IMR-90 (cell line): Measurements from ENCODE around the gene OR10A3. TPM values are rescaled to one million over a fixed set of nuclear protein-coding genes. Genes with fewer than 3 reads are reported as not detected.

Source experiments
- ATAC-seq: fragments of 200-7000 bp; cut with Tn5 transposase; 2 replicates; pipeline ENCODE4 v1.9.1; 2020; ENCODE audit warnings: low read depth, mild to moderate bottlenecking, moderate library complexity
- BruUV-seq: library from RNA; stranded (reverse); fragments of 400-500 nt; replicated peaks from 2 replicates; lab custom pipeline; 2021; lab: Mats Ljungman, UMichigan
- CTCF ChIA-PET: fragments of 300-600 bp; formaldehyde crosslinking; extraction: SDS; loops from one replicate; lab custom pipeline; 2021; ENCODE audit warnings: antibody characterized with exemption; lab: Yijun Ruan, JAX
- POLR2A ChIA-PET: fragments of 300-600 bp; sonication (Branson Sonifier 250); formaldehyde crosslinking; loops from one replicate; lab custom pipeline; 2022; ENCODE audit warnings: antibody characterized with exemption; ENCODE audit not compliant: unreplicated experiment; lab: Charles Lee
- DNase-seq: peaks from one replicate; pipeline ENCODE4 v3.0.0; 2013
- H2AFZ ChIP-seq: replicated peaks from 2 replicates; pipeline ENCODE3; 2013; ENCODE audit warnings: low read length, mild to moderate bottlenecking; ENCODE audit not compliant: poor library complexity
- H2AK5ac ChIP-seq: 2 replicates; pipeline ENCODE4 v1.6.1; 2013; ENCODE audit warnings: low read depth, low read length, inconsistent platforms
- H2AK9ac ChIP-seq: replicated peaks from 2 replicates; pipeline ENCODE3; 2013; ENCODE audit warnings: mild to moderate bottlenecking, low read depth, low read length, moderate library complexity; ENCODE audit not compliant: poor library complexity
- H2BK120ac ChIP-seq: 2 replicates; pipeline ENCODE4 v1.6.1; 2013; ENCODE audit warnings: low read depth, low read length, inconsistent platforms
- H2BK15ac ChIP-seq: 3 replicates; pipeline ENCODE4 v1.6.1; 2013; ENCODE audit warnings: low read depth, low read length, inconsistent platforms
- H2BK20ac ChIP-seq: 2 replicates; pipeline ENCODE4 v1.6.1; 2013; ENCODE audit warnings: low read depth, mild to moderate bottlenecking, inconsistent platforms, low read length, moderate library complexity
- H2BK5ac ChIP-seq: 2 replicates; pipeline ENCODE4 v1.6.1; 2013; ENCODE audit warnings: mild to moderate bottlenecking, low read depth, low read length, inconsistent platforms; ENCODE audit not compliant: poor library complexity, severe bottlenecking
- H3K14ac ChIP-seq: replicated peaks from 2 replicates; pipeline ENCODE4 v1.6.1; 2013; ENCODE audit warnings: low read depth, low read length, inconsistent platforms
- H3K18ac ChIP-seq: 2 replicates; pipeline ENCODE4 v1.6.1; 2013; ENCODE audit warnings: low read depth, low read length, control low read depth
- H3K23ac ChIP-seq: 2 replicates; pipeline ENCODE4 v1.6.1; 2013; ENCODE audit warnings: low read depth, low read length, inconsistent platforms
- H3K27ac ChIP-seq: 2 replicates; pipeline ENCODE4 v1.5.1; 2013; ENCODE audit warnings: mild to moderate bottlenecking, control low read depth, low read length; ENCODE audit not compliant: insufficient read depth
- H3K27me3 ChIP-seq: 2 replicates; pipeline ENCODE4 v1.6.1; 2013; ENCODE audit warnings: low read length; ENCODE audit not compliant: control insufficient read depth, insufficient read depth
- H3K36me3 ChIP-seq: 2 replicates; pipeline ENCODE4 v1.6.1; 2013; ENCODE audit warnings: low read length, mixed read lengths; ENCODE audit not compliant: control insufficient read depth, insufficient read depth
- H3K4ac ChIP-seq: 2 replicates; pipeline ENCODE4 v1.6.1; 2013; ENCODE audit warnings: low read depth, low read length, inconsistent platforms
- H3K4me1 ChIP-seq: 2 replicates; pipeline ENCODE4 v1.6.1; 2013; ENCODE audit warnings: low read length, mixed read lengths; ENCODE audit not compliant: control insufficient read depth, insufficient read depth
- H3K4me2 ChIP-seq: 2 replicates; pipeline ENCODE4 v1.6.1; 2013; ENCODE audit warnings: low read depth, mild to moderate bottlenecking, control low read depth, low read length, moderate library complexity
- H3K4me3 ChIP-seq: 2 replicates; pipeline ENCODE4 v1.5.1; 2013; ENCODE audit warnings: low read depth, mild to moderate bottlenecking, control low read depth, low read length, moderate library complexity; ENCODE audit not compliant: insufficient read depth
- H3K56ac ChIP-seq: 2 replicates; pipeline ENCODE4 v1.6.1; 2013; ENCODE audit warnings: low read length, inconsistent platforms; ENCODE audit not compliant: insufficient read depth; ENCODE audit errors: extremely low read depth
- H3K79me1 ChIP-seq, 2 experiments: 2 replicates each; pipeline ENCODE4 v1.6.1; 2013; ENCODE audit warnings: low read length in 2 of 2, inconsistent platforms in 1 of 2, low read depth in 1 of 2
- H3K9ac ChIP-seq: 2 replicates; pipeline ENCODE4 v1.6.1; 2013; ENCODE audit warnings: low read depth, low read length, control low read depth
- H3K9me1 ChIP-seq: 2 replicates; pipeline ENCODE4 v1.6.1; 2013; ENCODE audit warnings: low read length, inconsistent platforms; ENCODE audit not compliant: insufficient read depth
- H3K9me3 ChIP-seq: 2 replicates; pipeline ENCODE4 v1.6.1; 2013; ENCODE audit warnings: low read length; ENCODE audit not compliant: control insufficient read depth, insufficient read depth
- H4K20me1 ChIP-seq: 2 replicates; pipeline ENCODE4 v1.6.1; 2013; ENCODE audit warnings: low read length, inconsistent platforms; ENCODE audit not compliant: insufficient read depth
- H4K5ac ChIP-seq: 2 replicates; pipeline ENCODE4 v1.6.1; 2013; ENCODE audit warnings: mild to moderate bottlenecking, low read depth, low read length, control low read depth
- H4K8ac ChIP-seq, 2 experiments: 2 replicates each; pipeline ENCODE4 v1.6.1; 2013; ENCODE audit warnings: low read depth in 2 of 2, low read length in 2 of 2, control low read depth in 1 of 2, inconsistent platforms in 1 of 2
- H4K91ac ChIP-seq: 2 replicates; pipeline ENCODE4 v1.6.1; 2013; ENCODE audit warnings: low read depth, low read length, inconsistent platforms; ENCODE audit not compliant: insufficient read depth
- BHLHE40 ChIP-seq: fragments of 150-350 bp; IDR thresholded peaks from 2 replicates; pipeline ENCODE4 v1.6.1; 2016; ENCODE audit warnings: mild to moderate bottlenecking, low read depth, low read length
- CEBPB ChIP-seq: IDR thresholded peaks from 2 replicates; pipeline ENCODE4 v1.6.1; 2012; ENCODE audit warnings: low read depth, low read length, improper control_type of control experiment
- CHD1 ChIP-seq: IDR thresholded peaks from 2 replicates; pipeline ENCODE4 v1.6.1; 2012; ENCODE audit warnings: low read depth, low read length, improper control_type of control experiment
- CTCF ChIP-seq: conservative IDR thresholded peaks from 2 replicates; pipeline ENCODE4 v1.5.1; 2012; ENCODE audit warnings: mild to moderate bottlenecking, low read depth, low read length, improper control_type of control experiment
- FOS ChIP-seq: fragments of 150-350 bp; IDR thresholded peaks from 2 replicates; pipeline ENCODE4 v1.6.1; 2016; ENCODE audit warnings: low read depth, low read length
- MAFK ChIP-seq: IDR thresholded peaks from 2 replicates; pipeline ENCODE4 v1.6.1; 2012; ENCODE audit warnings: low read depth, low read length, improper control_type of control experiment
- MAZ ChIP-seq: IDR thresholded peaks from 2 replicates; pipeline ENCODE4 v1.6.1; 2012; ENCODE audit warnings: low read depth, mild to moderate bottlenecking, low read length, improper control_type of control experiment, moderate library complexity, borderline replicate concordance
- MXI1 ChIP-seq: IDR thresholded peaks from 2 replicates; pipeline ENCODE4 v1.6.1; 2012; ENCODE audit warnings: low read depth, mild to moderate bottlenecking, low read length, moderate library complexity, borderline replicate concordance
- NFE2L2 ChIP-seq: fragments of 150-350 bp; IDR thresholded peaks from 2 replicates; pipeline ENCODE4 v1.6.1; 2016; ENCODE audit warnings: low read depth, mild to moderate bottlenecking, low read length
- POLR2A ChIP-seq: IDR thresholded peaks from 2 replicates; pipeline ENCODE4 v1.6.1; 2012; ENCODE audit warnings: mild to moderate bottlenecking, low read depth, low read length
- RAD21 ChIP-seq: IDR thresholded peaks from 2 replicates; pipeline ENCODE4 v1.6.1; 2012; ENCODE audit warnings: low read length, improper control_type of control experiment
- RCOR1 ChIP-seq: IDR thresholded peaks from 2 replicates; pipeline ENCODE4 v1.6.1; 2012; ENCODE audit warnings: mild to moderate bottlenecking, low read length, improper control_type of control experiment; ENCODE audit not compliant: insufficient replicate concordance
- RFX5 ChIP-seq: IDR thresholded peaks from 2 replicates; pipeline ENCODE4 v1.8.0; 2012; ENCODE audit warnings: low read depth, mild to moderate bottlenecking, low read length, moderate library complexity
- SMC3 ChIP-seq: fragments of 150-350 bp; IDR thresholded peaks from 2 replicates; pipeline ENCODE4 v1.6.1; 2016; ENCODE audit warnings: low read depth, mild to moderate bottlenecking, antibody characterized with exemption, low read length, moderate library complexity
- USF2 ChIP-seq: fragments of 150-350 bp; IDR thresholded peaks from 2 replicates; pipeline ENCODE4 v1.6.1; 2017; ENCODE audit warnings: mild to moderate bottlenecking, antibody characterized with exemption, low read length, low read depth
- whole genome bisulfite sequencing, 2 experiments: methylation state at CpG; one replicate each; pipeline versions ENCODE4 v1.1.5 to v1.1.7; 2013; ENCODE audit warnings: missing lambda C conversion rate in 2 of 2; ENCODE audit not compliant: insufficient read length in 1 of 2; ENCODE audit errors: extremely low coverage in 2 of 2; 5-methylcytosine and 5-hydroxymethylcytosine counted together
- dilution Hi-C: fragments of 300-500 bp; cut with HindIII; formaldehyde crosslinking; loops from one replicate; pipeline ENCODE4 v1.14.3; 2018; ENCODE audit warnings: low sequenced_read_pairs; ENCODE audit not compliant: unreplicated experiment
- in situ Hi-C: fragments of 300-500 bp; cut with MboI; formaldehyde crosslinking; loops from 3 replicates; pipeline ENCODE4 v1.14.3; 2019; ENCODE audit warnings: low sequenced_read_pairs, inconsistent platforms, mixed read lengths
- intact Hi-C: fragments of 100-400 bp; cut with micrococcal nuclease; formaldehyde crosslinking; loops from 2 replicates; pipeline ENCODE4 v1.10.0; 2022
- polyA plus RNA-seq, 3 experiments: library from polyadenylated mRNA; depleted of rRNA; stranded (reverse); fragments of >200 nt; gene quantifications; 2 replicates each; pipeline ENCODE4 v1.2.3, GENCODE V29; 2012; ENCODE audit warnings: low replicate concordance in 1 of 3
- total RNA-seq: library from RNA; depleted of rRNA; stranded (reverse); fragments of >200 nt; gene quantifications from 2 replicates; pipeline ENCODE4 v1.2.3, GENCODE V29; 2012
- TF ChIP-seq, protein P1 (sequence below): fragments of 150-350 bp; IDR thresholded peaks from 2 replicates; pipeline ENCODE4 v1.6.1; 2016; ENCODE audit warnings: low read depth, mild to moderate bottlenecking, low read length, moderate library complexity, borderline replicate concordance

OR10A3 gene
- total and polyA plus RNA-seq, 2 of the 4 experiments (the other 2 are of a cell fraction), result 0.03 TPM; not detected in 1

DNA sequence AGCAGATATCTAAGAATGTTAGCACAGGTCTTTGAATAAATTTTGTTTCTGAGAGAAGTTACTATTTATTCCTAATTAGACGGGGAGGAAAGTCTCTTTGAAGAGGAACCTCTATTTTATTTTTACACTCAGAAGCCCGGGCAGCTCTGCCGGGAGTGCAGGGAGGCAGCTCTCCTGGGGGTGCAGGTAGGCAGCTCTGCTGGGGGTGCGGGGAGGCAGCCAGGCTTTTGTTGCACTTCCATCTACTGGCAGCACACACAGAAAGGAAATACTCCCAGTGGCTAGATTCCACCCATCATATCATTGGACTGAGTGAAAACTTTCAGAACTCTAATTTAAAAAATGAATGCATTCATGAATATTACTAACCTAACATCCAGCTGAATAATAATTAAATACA lies 35.0 kb downstream of the OR10A3 start:
- H3K27ac ChIP-seq, result peak overlapping the region; percentile 35
- peak overlapping the region; percentile 69 for H2BK20ac ChIP-seq
- ChIA-PET CTCF (interaction anchor here (0.6 to 5.4 kb wide), 5 partner anchors 15 to 193 kb away, joined by 3 to 79 read pairs (median 14); partner anchors contain the start of gene EIF3F), POLR2A (interaction anchor here (0.9 to 2.7 kb wide), 2 partner anchors 78 to 81 kb away, joined by 4 to 9 read pairs; partner anchors contain the start of gene EIF3F)
- H3K9me1 ChIP-seq, result peaks cover 5% of the 10 kb centered on the region; the same call in 1 of the 2 replicates
- H3K18ac ChIP-seq, result peak overlapping the region; percentile 90
- in situ Hi-C loops, result no loop called here
- H3K23ac ChIP-seq, result no peak overlapping the region
- H3K14ac ChIP-seq, result peak overlapping the region; percentile 70; the same call in 1 of the 2 replicates
- ATAC-seq, result no peak
- peak overlapping the region; percentile 91 for H4K5ac ChIP-seq
- H2AFZ ChIP-seq, result no peak overlapping the region
- H2AK9ac ChIP-seq, result peak overlapping the region; percentile 31
- BruUV-seq, result no TSS peak
- no peaks in the 10 kb centered on the region for H4K20me1 ChIP-seq
- no peaks in the 10 kb centered on the region for H3K36me3 ChIP-seq
- peak overlapping the region; percentile 80 to 85; a peak in 3 of 4 replicates for H4K8ac ChIP-seq
- peak overlapping the region; percentile 62 for H4K91ac ChIP-seq
- peak overlapping the region; percentile 71; the same call in 1 of the 2 replicates for H3K4ac ChIP-seq
- H3K27me3 ChIP-seq, result no peaks in the 10 kb centered on the region
- H3K79me1 ChIP-seq, result peaks cover 0 to 3% of the 10 kb centered on the region in 2 experiments; a peak in 1 of 4 replicates
- peak overlapping the region; percentile 94; the same call in 1 of the 2 replicates for H2BK120ac ChIP-seq
- dilution Hi-C loops, result no loop called here
- WGBS, 2 experiments, result no CpG with 5 or more reads among the region's 4 CpGs
- peak overlapping the region; percentile 34; the same call in 1 of the 2 replicates for H2AK5ac ChIP-seq
- intact Hi-C loops, result no loop called here
- H2BK5ac ChIP-seq, result peak overlapping the region; percentile 78
- peak overlapping the region; percentile 62; the same call in 2 of the 3 replicates for H2BK15ac ChIP-seq
- H3K4me3 ChIP-seq, result no peak overlapping the region
- no peak overlapping the region for H3K56ac ChIP-seq
- no peak for TF ChIP-seq MXI1
- no peak for TF ChIP-seq RAD21
- no peak for TF ChIP-seq SMC3
- no peak for TF ChIP-seq MAZ
- no peak for TF ChIP-seq BHLHE40
- TF ChIP-seq FOS, result no peak
- no peak for TF ChIP-seq CHD1
- no peak for TF ChIP-seq RCOR1
- TF ChIP-seq POLR2A, result no peak
- TF ChIP-seq CEBPB, result no peak
- no peak for TF ChIP-seq NFE2L2
- TF ChIP-seq USF2, result no peak
- no peak for TF ChIP-seq MAFK
- TF ChIP-seq RFX5, result no peak
- no peak for TF ChIP-seq CTCF
- TF ChIP-seq, protein P1, sequence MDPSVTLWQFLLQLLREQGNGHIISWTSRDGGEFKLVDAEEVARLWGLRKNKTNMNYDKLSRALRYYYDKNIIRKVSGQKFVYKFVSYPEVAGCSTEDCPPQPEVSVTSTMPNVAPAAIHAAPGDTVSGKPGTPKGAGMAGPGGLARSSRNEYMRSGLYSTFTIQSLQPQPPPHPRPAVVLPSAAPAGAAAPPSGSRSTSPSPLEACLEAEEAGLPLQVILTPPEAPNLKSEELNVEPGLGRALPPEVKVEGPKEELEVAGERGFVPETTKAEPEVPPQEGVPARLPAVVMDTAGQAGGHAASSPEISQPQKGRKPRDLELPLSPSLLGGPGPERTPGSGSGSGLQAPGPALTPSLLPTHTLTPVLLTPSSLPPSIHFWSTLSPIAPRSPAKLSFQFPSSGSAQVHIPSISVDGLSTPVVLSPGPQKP, result no peak
- H3K4me2 ChIP-seq, result no peak overlapping the region
- H3K4me1 ChIP-seq, result peaks cover 9% of the 10 kb centered on the region
- no peak for DNase-seq
- H3K9ac ChIP-seq, result no peak overlapping the region; the same call in 1 of the 2 replicates
- no peaks in the 10 kb centered on the region for H3K9me3 ChIP-seq
